OCI-M1 (cell line): ENCODE data around the gene KRTAP26-1.

ENCODE experiments used
- DNase-seq: peaks from one replicate; lab custom pipeline; 2025; lab: John Stamatoyannopoulos, UW

Gene KRTAP26-1

GRCh38 chr21:30271156-30271555 lies 49.0 kb downstream of the KRTAP26-1 start:
- no peak for DNase-seq

GRCh38 chr21:30269803-30270530 lies 50.1 kb downstream of the KRTAP26-1 start:
- DNase-seq = no peak
